Liver (tissue), 3 donors: ENCODE measurements around the gene MSN.

ENCODE experiments used
- ATF3 ChIP-seq: IDR thresholded peaks from 2 replicates; pipeline ENCODE4 v1.6.1; 2016; ENCODE audit warnings: antibody characterized with exemption
- CTCF ChIP-seq: fragments of 150-350 bp; IDR thresholded peaks from 2 replicates; pipeline ENCODE4 v1.5.1; 2017; ENCODE audit warnings: improper control_type of control experiment, low read depth, low read length; ENCODE audit not compliant: missing input control
- EGR1 ChIP-seq, 2 donors: IDR thresholded peaks; 2 replicates each; pipeline ENCODE4 v1.6.1; 2016 to 2018; ENCODE audit warnings: antibody characterized with exemption in 2 of 2, low read depth in 2 of 2
- FOXA1 ChIP-seq: IDR thresholded peaks from 2 replicates; pipeline ENCODE4 v1.6.1; 2016; ENCODE audit warnings: antibody characterized with exemption
- JUND ChIP-seq, 2 donors: IDR thresholded peaks; 2 replicates each; pipeline ENCODE4 v1.6.1; 2016; ENCODE audit warnings: antibody characterized with exemption in 2 of 2
- MAX ChIP-seq: IDR thresholded peaks from 2 replicates; pipeline ENCODE4 v1.6.1; 2016; ENCODE audit warnings: antibody characterized with exemption
- RAD21 ChIP-seq, 2 donors: IDR thresholded peaks; 2 replicates each; pipeline ENCODE4 v1.6.1; 2016; ENCODE audit warnings: antibody characterized with exemption in 2 of 2, mild to moderate bottlenecking in 2 of 2
- REST ChIP-seq: IDR thresholded peaks from 2 replicates; pipeline ENCODE4 v1.6.1; 2016; ENCODE audit warnings: antibody characterized with exemption, mild to moderate bottlenecking
- donor health status: healthy.
- donor health status: healthy.

- no peak for TF ChIP-seq CTCF
- no peak for TF ChIP-seq REST
- TF ChIP-seq RAD21 (IDR thresholded peaks at IDR 0.05), result no peak
- TF ChIP-seq MAX, result no peak
- TF ChIP-seq JUND (IDR thresholded peaks at IDR 0.05), result no peak
- no peak for TF ChIP-seq FOXA1
- no peak for TF ChIP-seq ATF3
- TF ChIP-seq EGR1 (IDR thresholded peaks at IDR 0.05; ENCODE audit: low read depth in 2 of 2), result no peak
Measured at GRCh38 chrX:65751519-65751918, 84.1 kb downstream of the MSN start.
